Muscle of arm (tissue), 14 donors: ENCODE measurements around the gene ELAVL1. TPM values are rescaled to one million over a fixed set of nuclear protein-coding genes. Genes with fewer than 3 reads are reported as not detected.
"Not testable (repeated sequence)": the region's sequence is repeated elsewhere in the genome, so short reads cannot be mapped to it uniquely, and the experiment has no call there.

Experiments
- DNase-seq: peaks from one replicate; pipeline ENCODE4 v3.0.0-alpha.2; 2013
- long read RNA-seq, 11 donors: transcript quantifications; one replicate each; lab custom pipeline, GENCODE V29; 2026
- polyA plus RNA-seq, 12 donors: library from polyadenylated mRNA; unstranded; fragments of 120-200 nt; gene quantifications; one replicate each; pipeline ENCODE4 v1.2.1, GENCODE V29; 2013; ENCODE audit not compliant: insufficient read length in 12 of 12

Gene ELAVL1
- polyA plus RNA-seq, result 10 to 100 TPM in 11 of 12 donors, not detected in 1; 35.9 to 67.7 (median 54.3) TPM
- long read RNA-seq, donor 1, full-length matches to known transcripts, result 15 of 21 reads
- long read RNA-seq, donor 1, partial matches to known transcripts, result 6 of 21 reads
- long read RNA-seq, donor 1, other reads (novel, unspliced or antisense), result 0 of 21 reads
- long read RNA-seq, donor 2, full-length matches to known transcripts, result 43 of 43 reads
- long read RNA-seq, donor 2, partial matches to known transcripts, result 0 of 43 reads
- long read RNA-seq, donor 2, other reads (novel, unspliced or antisense), result 0 of 43 reads
- long read RNA-seq, donor 3, full-length matches to known transcripts, result 14 of 14 reads
- long read RNA-seq, donor 3, partial matches to known transcripts, result 0 of 14 reads
- long read RNA-seq, donor 3, other reads (novel, unspliced or antisense), result 0 of 14 reads
- long read RNA-seq, donor 4, full-length matches to known transcripts, result 14 of 14 reads
- long read RNA-seq, donor 4, partial matches to known transcripts, result 0 of 14 reads
- long read RNA-seq, donor 4, other reads (novel, unspliced or antisense), result 0 of 14 reads
- long read RNA-seq, donor 5, full-length matches to known transcripts, result 40 of 40 reads
- long read RNA-seq, donor 5, partial matches to known transcripts, result 0 of 40 reads
- long read RNA-seq, donor 5, other reads (novel, unspliced or antisense), result 0 of 40 reads
- long read RNA-seq, donor 6, full-length matches to known transcripts, result 11 of 11 reads
- long read RNA-seq, donor 6, partial matches to known transcripts, result 0 of 11 reads
- long read RNA-seq, donor 6, other reads (novel, unspliced or antisense), result 0 of 11 reads
- long read RNA-seq, donor 7, full-length matches to known transcripts, result 14 of 14 reads
- long read RNA-seq, donor 7, partial matches to known transcripts, result 0 of 14 reads
- long read RNA-seq, donor 7, other reads (novel, unspliced or antisense), result 0 of 14 reads
- long read RNA-seq, donor 8, full-length matches to known transcripts, result 27 of 27 reads
- long read RNA-seq, donor 8, partial matches to known transcripts, result 0 of 27 reads
- long read RNA-seq, donor 8, other reads (novel, unspliced or antisense), result 0 of 27 reads
- long read RNA-seq, donor 9, full-length matches to known transcripts, result 12 of 12 reads
- long read RNA-seq, donor 9, partial matches to known transcripts, result 0 of 12 reads
- long read RNA-seq, donor 9, other reads (novel, unspliced or antisense), result 0 of 12 reads
- long read RNA-seq, donor 10, full-length matches to known transcripts, result 26 of 26 reads
- long read RNA-seq, donor 10, partial matches to known transcripts, result 0 of 26 reads
- long read RNA-seq, donor 10, other reads (novel, unspliced or antisense), result 0 of 26 reads
- long read RNA-seq, donor 11, full-length matches to known transcripts, result 21 of 21 reads
- long read RNA-seq, donor 11, partial matches to known transcripts, result 0 of 21 reads
- long read RNA-seq, donor 11, other reads (novel, unspliced or antisense), result 0 of 21 reads

DNA sequence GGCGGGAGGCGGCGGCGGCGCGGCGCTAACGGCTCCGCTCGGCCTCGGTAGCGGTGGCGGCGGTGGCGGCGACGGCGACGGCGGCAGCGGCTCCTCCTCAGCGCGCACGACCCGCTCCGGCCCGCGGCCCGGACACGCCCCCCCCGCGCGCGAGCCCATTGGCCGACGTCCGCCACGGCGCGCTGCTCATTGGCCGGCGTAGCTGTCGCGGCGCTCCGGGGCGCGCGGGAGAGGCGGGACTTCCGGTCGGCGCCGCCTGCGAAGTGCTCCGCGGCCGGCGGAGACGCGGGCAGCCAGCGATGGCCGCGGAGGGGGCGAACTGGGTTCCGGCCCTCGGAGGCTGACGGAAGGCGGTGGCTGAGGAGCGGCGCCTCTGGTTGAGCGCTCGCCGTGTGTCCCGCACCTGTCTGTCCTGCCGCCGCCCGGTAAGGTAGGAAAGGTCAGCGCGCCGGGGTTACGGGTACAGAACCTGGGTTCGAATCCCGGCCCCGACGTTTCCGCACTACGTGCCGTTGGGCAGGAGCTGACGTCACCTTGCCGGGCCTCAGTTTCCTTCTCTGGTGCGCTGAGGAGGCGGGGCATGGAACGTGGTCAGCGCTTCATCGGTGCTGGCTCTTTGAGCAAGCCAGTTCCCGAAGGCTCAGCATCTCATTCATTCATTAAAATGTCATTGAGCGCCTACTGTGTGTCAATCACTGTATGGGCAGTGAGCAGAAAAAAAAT, at the start of gene ELAVL1:
ELAVL1 (minus strand) TSS at position 108 of the 723 bp plus-strand sequence. CDS start 13,826 bp downstream, outside the sequence.
- DNase-seq, result peak; percentile 82

GRCh38 chr19:8054169-8054568, 48.7 kb upstream of the ELAVL1 start:
- DNase-seq, result no peak

- no peak for DNase-seq
Measured at GRCh38 chr19:8052464-8052859, 47.0 kb upstream of the ELAVL1 start, which contains the start of gene CCL25. CCL25 (plus strand) TSS chr19:8052760; CDS start chr19:8053050, 290 bp downstream.

DNA sequence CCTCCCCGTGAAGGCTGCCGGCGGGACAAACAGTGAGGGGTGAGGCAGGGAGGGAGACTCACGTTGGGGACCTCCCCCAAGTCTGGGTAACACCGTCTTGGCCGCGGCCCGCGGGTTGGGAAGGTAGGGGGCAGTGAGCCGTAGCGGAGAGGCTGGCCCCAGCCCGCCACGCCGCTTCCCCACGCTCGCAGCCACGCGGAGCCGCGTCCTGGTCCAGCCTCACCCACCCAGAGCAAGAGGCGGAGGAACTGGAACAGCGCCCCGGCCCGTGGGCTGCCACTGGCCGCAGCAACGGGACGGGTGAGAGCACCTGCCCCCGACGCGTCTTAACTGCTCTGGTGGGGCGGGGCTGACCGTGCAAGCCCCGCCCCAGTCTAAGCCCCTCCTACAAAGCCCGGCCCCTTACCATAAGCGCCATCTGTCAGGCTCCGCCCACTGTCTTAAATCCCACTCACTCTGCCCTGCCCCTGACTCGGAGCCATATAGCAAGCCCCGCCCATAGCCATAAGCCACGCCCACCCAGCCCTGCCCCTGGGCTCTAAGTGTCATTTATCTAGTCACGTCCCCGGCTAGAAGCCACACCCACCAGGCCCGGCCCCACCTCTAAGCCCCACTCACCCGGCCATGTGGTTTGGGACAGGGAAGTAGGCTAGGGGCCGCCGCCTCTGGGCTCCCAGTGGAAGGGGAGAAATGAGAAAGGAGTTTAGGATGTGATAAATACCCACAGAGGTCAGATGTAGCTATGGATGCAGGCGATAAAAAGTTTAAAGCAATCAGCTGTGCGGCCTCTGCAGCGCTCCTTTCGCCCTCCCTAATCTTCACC, 45.0 kb upstream of the ELAVL1 start:
- peak; percentile 69 for DNase-seq

- no peak for DNase-seq
Measured at GRCh38 chr19:8046569-8047165, 41.2 kb upstream of the ELAVL1 start.

DNA sequence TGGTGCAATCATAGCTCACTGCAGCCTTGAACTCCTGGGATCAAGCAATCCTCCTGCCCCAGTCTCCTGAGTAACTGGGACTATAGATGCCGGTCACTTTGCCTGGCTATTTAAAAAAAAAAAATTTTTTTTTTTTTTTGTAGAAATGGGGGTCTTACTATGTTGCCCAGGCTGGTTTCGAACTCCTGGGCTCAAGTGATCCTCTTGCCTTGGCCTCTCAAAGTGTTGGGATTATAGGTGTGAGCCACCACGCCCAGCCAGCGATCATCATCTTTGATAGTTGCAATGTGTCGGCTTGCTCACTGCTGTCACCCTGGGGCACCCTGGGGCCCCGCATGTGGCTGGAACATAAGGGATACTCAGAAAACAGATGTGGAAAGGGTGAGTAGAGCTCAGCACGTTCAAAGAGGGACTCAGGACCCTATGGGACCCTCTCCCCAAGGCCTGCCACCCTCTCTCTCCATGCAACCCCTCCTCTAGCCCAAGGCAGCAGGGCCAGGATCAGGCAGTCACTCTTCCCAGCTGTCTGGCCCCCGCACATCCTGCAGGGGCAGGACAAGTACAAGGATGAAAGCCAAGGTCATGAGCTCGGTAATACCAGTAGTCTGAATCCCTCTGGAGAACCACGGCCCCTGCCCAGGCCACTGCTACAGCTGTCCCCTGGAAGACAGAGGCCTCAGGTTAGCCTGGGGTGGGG, 40.6 kb upstream of the ELAVL1 start:
- DNase-seq, result no peak

DNA sequence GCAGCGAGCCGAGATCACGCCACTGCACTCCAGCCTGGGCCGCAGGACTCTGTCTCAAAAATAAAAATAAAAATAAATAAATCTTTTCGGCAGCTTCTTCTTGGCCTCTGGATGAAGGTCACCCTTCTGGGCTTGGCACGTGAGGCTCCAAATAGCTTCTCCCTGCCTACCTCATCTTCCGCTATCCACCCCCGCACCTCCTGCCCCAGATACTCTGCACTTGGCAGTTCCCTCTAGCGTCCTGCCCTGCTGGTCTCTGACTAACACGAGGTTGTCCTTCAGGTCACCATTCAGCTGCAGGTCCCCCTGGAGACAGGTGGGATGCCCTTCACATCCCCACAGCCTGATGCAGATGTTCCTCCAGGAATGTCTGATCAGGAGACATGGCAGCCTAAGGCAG, 38.6 kb upstream of the ELAVL1 start:
- no peak for DNase-seq

- no peak for DNase-seq
Measured at GRCh38 chr19:8042900-8043299, 37.5 kb upstream of the ELAVL1 start.

DNA sequence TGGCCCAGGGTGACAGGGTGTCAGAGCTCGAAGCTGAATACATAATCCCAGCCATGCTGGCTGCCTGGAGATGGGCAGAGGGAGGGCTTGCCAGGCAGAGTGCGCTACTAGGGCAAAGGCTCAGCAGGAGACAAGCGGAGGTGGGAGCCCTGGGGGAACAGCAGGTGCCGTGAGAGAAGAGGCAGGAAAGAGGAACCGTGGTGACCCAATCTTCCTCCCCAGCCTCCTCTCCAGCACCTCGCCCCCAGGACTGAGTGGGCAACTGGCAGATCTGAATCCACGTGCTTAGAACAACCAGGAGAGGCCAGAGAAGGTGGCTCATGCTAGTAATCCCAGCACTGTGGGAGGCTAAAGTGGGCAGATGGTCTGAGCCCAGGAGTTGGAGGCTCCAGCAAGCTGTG, 36.1 kb upstream of the ELAVL1 start:
- no peak for DNase-seq

GRCh38 chr19:8039231-8039630, 33.8 kb upstream of the ELAVL1 start:
- DNase-seq, result no peak

DNA sequence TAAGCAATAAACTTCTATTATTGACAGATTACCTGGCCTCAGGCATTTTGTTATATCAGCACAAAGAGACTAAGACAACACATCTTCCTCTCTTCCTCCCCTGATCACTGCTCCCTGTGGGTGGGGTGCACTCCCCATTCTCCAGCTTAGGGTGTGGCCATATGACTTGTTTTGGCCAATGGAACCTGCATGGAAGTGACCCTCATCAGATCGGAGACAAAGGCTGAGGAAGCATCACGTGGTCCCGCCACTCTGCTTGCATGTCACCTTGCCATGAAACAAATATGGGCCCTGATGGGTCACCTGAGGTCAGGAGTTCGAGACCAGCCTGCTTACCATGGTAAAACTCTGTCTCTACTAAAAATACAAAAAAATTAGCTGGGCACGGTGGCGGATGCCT, 33.4 kb upstream of the ELAVL1 start:
- no peak for DNase-seq

GRCh38 chr19:8036434-8037099, 31.1 kb upstream of the ELAVL1 start:
- no peak for DNase-seq

DNA sequence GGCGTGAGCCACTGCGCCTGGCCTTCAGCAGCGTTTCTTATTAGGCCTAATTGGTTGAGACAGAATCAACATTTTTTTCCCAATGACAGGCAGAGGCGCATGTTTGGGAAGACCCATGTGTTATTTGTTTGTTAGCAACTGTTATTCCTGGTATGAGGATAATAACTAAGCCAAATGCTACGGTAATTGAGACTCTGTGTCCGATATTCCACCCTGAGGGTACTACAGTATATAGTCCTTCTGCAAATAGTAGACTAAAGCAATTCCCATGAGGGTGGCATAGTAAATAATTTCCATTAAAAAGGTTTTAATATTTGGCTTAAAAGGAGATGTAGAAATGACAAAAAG, 28.7 kb upstream of the ELAVL1 start:
- DNase-seq, result no peak

GRCh38 chr19:8033287-8034177, 28.1 kb upstream of the ELAVL1 start:
- not testable (repeated sequence) for DNase-seq

GRCh38 chr19:8030960-8031359, 25.5 kb upstream of the ELAVL1 start:
- no peak for DNase-seq

DNA sequence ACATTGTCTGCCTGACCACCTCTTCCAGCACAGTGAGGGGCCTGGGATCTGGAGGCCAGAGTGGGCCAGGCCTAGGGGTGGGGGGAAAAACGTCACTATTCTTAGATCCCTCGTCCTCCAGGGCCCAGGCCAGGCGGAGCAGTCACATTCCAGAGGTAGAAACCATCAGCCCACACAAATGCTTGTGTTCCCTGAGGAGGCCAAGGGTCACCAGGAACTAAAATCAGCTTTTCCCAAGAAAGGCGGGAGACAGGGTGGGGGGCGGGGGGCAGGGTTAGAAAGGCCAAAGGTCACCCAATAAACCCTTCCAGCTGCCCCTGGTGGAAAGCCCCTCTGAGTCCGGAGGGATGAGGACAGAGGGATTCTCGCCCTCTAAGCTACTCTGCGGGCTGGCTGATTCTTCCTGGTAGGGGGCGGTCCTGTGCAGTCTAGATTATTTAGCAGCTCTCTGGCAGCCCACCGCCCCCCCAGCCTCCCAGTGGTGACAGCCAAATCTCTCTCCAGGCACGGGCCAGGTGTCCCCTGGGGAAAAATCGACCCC, 23.6 kb upstream of the ELAVL1 start:
- no peak for DNase-seq

DNA sequence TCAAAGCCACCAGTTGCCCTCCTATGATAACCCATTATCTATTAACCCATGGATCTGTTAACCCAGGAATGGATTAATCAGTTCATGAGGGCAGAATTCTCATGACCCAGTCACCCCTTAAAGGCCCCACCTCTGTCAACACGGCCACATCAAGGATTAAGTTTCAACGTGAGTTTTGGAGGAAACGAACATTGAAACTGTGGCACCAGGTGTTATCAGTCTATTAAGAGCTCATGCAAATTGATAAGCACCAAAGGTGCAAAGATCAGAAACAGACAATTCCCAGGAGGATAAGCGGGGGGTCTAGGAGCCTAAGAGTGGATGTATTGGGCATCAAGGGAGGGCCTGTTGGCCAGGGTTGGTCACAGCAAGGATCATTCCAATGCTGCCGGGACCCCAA, 19.9 kb upstream of the ELAVL1 start:
- no peak for DNase-seq
